Natural killer cell treated with Interleukin-12 subunit alpha and Interleukin-12 subunit beta and Interleukin-15 and Interleukin-18, amount 100 ng/mL, for 72 hours (primary cell): ENCODE data around the gene OGFR. TPM values are rescaled to one million over a fixed set of nuclear protein-coding genes. Genes with fewer than 3 reads are reported as not detected.
A peak's percentile ranks its signal among the peaks of the same experiment; 100 is the strongest.

ENCODE experiments used
- ATAC-seq, 2 donors: fragments of 150-1000 bp; cut with Tn5 transposase in 1 of 2; sonication (Bioruptor Pico), chemical (Tn5 transposase) in 1 of 2; 2 replicates each; pipeline ENCODE4 v1.10.0; 2021
- DNase-seq: peaks from one replicate; pipeline ENCODE4 v3.0.0; 2022; ENCODE audit warnings: low spot score
- H3K27ac Mint-ChIP-seq, 2 donors: 1 replicate in 1 of 2; 2 replicates in 1 of 2; pipeline ENCODE4 v1.8.0; 2022; ENCODE audit warnings: mixed read lengths in 2 of 2, mild to moderate bottlenecking in 1 of 2, moderate library complexity in 1 of 2
- H3K27me3 Mint-ChIP-seq, 2 donors: 1 replicate in 1 of 2; 2 replicates in 1 of 2; pipeline ENCODE4 v1.8.0; 2022; ENCODE audit warnings: mixed read lengths in 2 of 2
- H3K36me3 Mint-ChIP-seq: one replicate; pipeline ENCODE4 v1.8.0; 2022; ENCODE audit warnings: mixed read lengths
- H3K4me1 Mint-ChIP-seq, 2 donors: 1 replicate in 1 of 2; 2 replicates in 1 of 2; pipeline ENCODE4 v1.8.0; 2022; ENCODE audit warnings: low read depth in 2 of 2, mixed read lengths in 2 of 2, mild to moderate bottlenecking in 1 of 2
- H3K4me3 Mint-ChIP-seq: one replicate; pipeline ENCODE4 v1.8.0; 2022; ENCODE audit warnings: mixed read lengths
- H3K9me3 Mint-ChIP-seq: 2 replicates; pipeline ENCODE4 v1.8.0; 2022; ENCODE audit warnings: mixed read lengths
- total RNA-seq, 2 donors: library from RNA; stranded (reverse); gene quantifications; one replicate each; pipeline ENCODE4 v1.2.3, GENCODE V29; 2022

OGFR gene
- total RNA-seq, 2 donors from 2014 or later: 75.9 to 88.7 TPM

GRCh38 chr20:62765021-62765420 is 39.6 kb upstream of the OGFR start:
- no peaks in the 10 kb centered on the region for H3K4me1 Mint-ChIP-seq
- H3K27me3 Mint-ChIP-seq: no peaks in the 10 kb centered on the region
- H3K27ac Mint-ChIP-seq: no peak overlapping the region
- DNase-seq (no peak), ATAC-seq (no peak)
- no peaks in the 10 kb centered on the region for H3K36me3 Mint-ChIP-seq
- no peak overlapping the region for H3K4me3 Mint-ChIP-seq
- H3K9me3 Mint-ChIP-seq: no peaks in the 10 kb centered on the region

GRCh38 chr20:62765432-62766070 is 39.1 kb upstream of the OGFR start:
- DNase-seq (no peak), ATAC-seq (no peak)
- no peaks in the 10 kb centered on the region for H3K27me3 Mint-ChIP-seq
- no peaks in the 10 kb centered on the region for H3K4me1 Mint-ChIP-seq
- H3K27ac Mint-ChIP-seq: no peak overlapping the region
- H3K36me3 Mint-ChIP-seq: no peaks in the 10 kb centered on the region
- no peaks in the 10 kb centered on the region for H3K9me3 Mint-ChIP-seq
- H3K4me3 Mint-ChIP-seq: no peak overlapping the region

- DNase-seq: no peak
- Mint-ChIP-seq H3K9me3 (no peaks in the 10 kb centered on the region), H3K36me3 (no peaks in the 10 kb centered on the region), H3K4me1 (no peaks in the 10 kb centered on the region), H3K27ac (no peak overlapping the region), H3K27me3 (no peaks in the 10 kb centered on the region), H3K4me3 (no peak overlapping the region)
- ATAC-seq: no peak
Measured at GRCh38 chr20:62766071-62766450, 38.6 kb upstream of the OGFR start.

- Mint-ChIP-seq H3K9me3 (no peaks in the 10 kb centered on the region), H3K4me1 (no peaks in the 10 kb centered on the region), H3K27me3 (no peaks in the 10 kb centered on the region), H3K27ac (peak overlapping the region; percentile 9 to 16), H3K4me3 (no peak overlapping the region), H3K36me3 (no peaks in the 10 kb centered on the region)
- no peak for ATAC-seq
- no peak for DNase-seq
Measured at GRCh38 chr20:62766716-62767115, 37.9 kb upstream of the OGFR start.

- Mint-ChIP-seq H3K27me3 (no peaks in the 10 kb centered on the region), H3K4me3 (no peak overlapping the region), H3K4me1 (no peaks in the 10 kb centered on the region), H3K36me3 (no peaks in the 10 kb centered on the region), H3K9me3 (no peaks in the 10 kb centered on the region), H3K27ac (no peak overlapping the region)
- DNase-seq: no peak
- ATAC-seq: no peak
Measured at GRCh38 chr20:62768234-62768546, 36.4 kb upstream of the OGFR start.

- ATAC-seq (no peak), DNase-seq (no peak)
- H3K36me3 Mint-ChIP-seq: no peaks in the 10 kb centered on the region
- no peak overlapping the region for H3K4me3 Mint-ChIP-seq
- no peak overlapping the region for H3K27ac Mint-ChIP-seq
- no peaks in the 10 kb centered on the region for H3K4me1 Mint-ChIP-seq
- no peaks in the 10 kb centered on the region for H3K27me3 Mint-ChIP-seq
- no peaks in the 10 kb centered on the region for H3K9me3 Mint-ChIP-seq
Measured at GRCh38 chr20:62768551-62769287, 35.9 kb upstream of the OGFR start.

- Mint-ChIP-seq H3K9me3 (no peaks in the 10 kb centered on the region), H3K36me3 (no peaks in the 10 kb centered on the region), H3K27ac (no peak overlapping the region), H3K4me1 (no peaks in the 10 kb centered on the region), H3K4me3 (no peak overlapping the region), H3K27me3 (no peaks in the 10 kb centered on the region)
- ATAC-seq (no peak), DNase-seq (no peak)
Measured at GRCh38 chr20:62769346-62770071, 35.1 kb upstream of the OGFR start.

- Mint-ChIP-seq H3K27me3 (no peaks in the 10 kb centered on the region), H3K27ac (no peak overlapping the region), H3K36me3 (no peaks in the 10 kb centered on the region), H3K9me3 (no peaks in the 10 kb centered on the region), H3K4me1 (no peaks in the 10 kb centered on the region), H3K4me3 (no peak overlapping the region)
- no peak for DNase-seq
- no peak for ATAC-seq
Measured at GRCh38 chr20:62770111-62770910, 34.3 kb upstream of the OGFR start.

GRCh38 chr20:62770916-62771315 is 33.7 kb upstream of the OGFR start:
- Mint-ChIP-seq H3K4me1 (no peaks in the 10 kb centered on the region), H3K27me3 (no peaks in the 10 kb centered on the region), H3K4me3 (no peak overlapping the region), H3K36me3 (no peaks in the 10 kb centered on the region), H3K9me3 (no peaks in the 10 kb centered on the region), H3K27ac (no peak overlapping the region)
- DNase-seq: no peak
- ATAC-seq: no peak

GRCh38 chr20:62771396-62772102 is 33.1 kb upstream of the OGFR start:
- H3K4me3 Mint-ChIP-seq: no peak overlapping the region
- peaks cover 0 to 4% of the 10 kb centered on the region in 2 donors for H3K4me1 Mint-ChIP-seq
- no peak for DNase-seq
- no peak for ATAC-seq
- H3K27ac Mint-ChIP-seq: no peak overlapping the region
- H3K9me3 Mint-ChIP-seq: no peaks in the 10 kb centered on the region
- H3K36me3 Mint-ChIP-seq: no peaks in the 10 kb centered on the region
- no peaks in the 10 kb centered on the region for H3K27me3 Mint-ChIP-seq

- no peak overlapping the region for H3K27ac Mint-ChIP-seq
- DNase-seq (no peak), ATAC-seq (no peak)
- peaks cover 5 to 8% of the 10 kb centered on the region in 2 donors for H3K4me1 Mint-ChIP-seq
- peaks cover 0 to 2% of the 10 kb centered on the region in 2 donors for H3K27me3 Mint-ChIP-seq
- H3K9me3 Mint-ChIP-seq: no peaks in the 10 kb centered on the region
- H3K4me3 Mint-ChIP-seq: no peak overlapping the region
- no peaks in the 10 kb centered on the region for H3K36me3 Mint-ChIP-seq
Measured at GRCh38 chr20:62772103-62772611, 32.5 kb upstream of the OGFR start.

GRCh38 chr20:62772619-62772989 is 32.0 kb upstream of the OGFR start:
- Mint-ChIP-seq H3K4me3 (no peak overlapping the region), H3K4me1 (peaks cover 9% of the 10 kb centered on the region in 2 donors), H3K36me3 (no peaks in the 10 kb centered on the region), H3K27ac (no peak overlapping the region), H3K9me3 (no peaks in the 10 kb centered on the region), H3K27me3 (peaks cover 0 to 2% of the 10 kb centered on the region in 2 donors)
- no peak for DNase-seq
- ATAC-seq: no peak
